ENCODE data around the gene CLP1. TPM values are rescaled to one million over a fixed set of nuclear protein-coding genes. Genes with fewer than 3 reads are reported as not detected.
A peak's percentile ranks its signal among the peaks of the same experiment; 100 is the strongest.

CLP1 gene
- total RNA-seq, 1 experiment from 2014 or later, result 26.8 TPM

- DNase-seq (ENCODE audit: low spot score), result no peak
- Histone ChIP-seq H3K27me3 (replicated peaks; ENCODE audit: insufficient read depth, low read depth, low read length, poor library complexity) (no peaks in the 10 kb centered on the region), H3K27ac (ENCODE audit: low read depth, low read length, poor library complexity, severe bottlenecking) (no peak overlapping the region), H3K4me3 (ENCODE audit: low read depth, low read length, poor library complexity, severe bottlenecking) (no peak overlapping the region), H3K9me3 (ENCODE audit: low read depth, low read length, poor library complexity, severe bottlenecking) (no peaks in the 10 kb centered on the region), H3K4me1 (ENCODE audit: insufficient read depth, low read length, poor library complexity, severe bottlenecking) (peaks cover 4% of the 10 kb centered on the region), H3K36me3 (ENCODE audit: insufficient read depth, low read length, poor library complexity, severe bottlenecking) (peaks cover 26% of the 10 kb centered on the region)
- no peak for TF ChIP-seq EZH2 (IDR thresholded peaks at IDR 0.05; ENCODE audit: borderline replicate concordance, low read depth, low read length, poor library complexity, severe bottlenecking)
- TF ChIP-seq CTCF (conservative IDR thresholded peaks at IDR 0.05; ENCODE audit: low read depth, low read length), result 0 out of 2 replicates have a peak, but pooled peaks have one; percentile 16
- intact Hi-C loops (cut with micrococcal nuclease; ENCODE audit: unreplicated experiment), result no loop called here
- ChIA-PET CTCF (no interaction called here), POLR2A (ENCODE audit: low non-redundant PET) (no interaction called here)
- BruUV-seq (replicated peaks), result no TSS peak
Measured at GRCh38 chr11:57662893-57663292, 5.3 kb downstream of the CLP1 start.

GRCh38 chr11:57663975-57664374 lies 6.4 kb downstream of the CLP1 start:
- H3K27me3 ChIP-seq (replicated peaks; ENCODE audit: insufficient read depth, low read depth, low read length, poor library complexity), result no peaks in the 10 kb centered on the region
- ChIA-PET POLR2A (ENCODE audit: low non-redundant PET) (no interaction called here), CTCF (interaction anchor here (0.6 kb wide), 1 partner anchor 19 kb away, joined by 10 read pairs; no protein-coding TSS in a partner anchor)
- H3K4me3 ChIP-seq (ENCODE audit: low read depth, low read length, poor library complexity, severe bottlenecking), result no peak overlapping the region
- H3K4me1 ChIP-seq (ENCODE audit: insufficient read depth, low read length, poor library complexity, severe bottlenecking), result peaks cover 5% of the 10 kb centered on the region
- H3K27ac ChIP-seq (ENCODE audit: low read depth, low read length, poor library complexity, severe bottlenecking), result no peak overlapping the region
- TF ChIP-seq CTCF (conservative IDR thresholded peaks at IDR 0.05; ENCODE audit: low read depth, low read length) (no peak), EZH2 (IDR thresholded peaks at IDR 0.05; ENCODE audit: borderline replicate concordance, low read depth, low read length, poor library complexity, severe bottlenecking) (no peak)
- intact Hi-C loops (cut with micrococcal nuclease; ENCODE audit: unreplicated experiment), result no loop called here
- peaks cover 26% of the 10 kb centered on the region for H3K36me3 ChIP-seq (ENCODE audit: insufficient read depth, low read length, poor library complexity, severe bottlenecking)
- H3K9me3 ChIP-seq (ENCODE audit: low read depth, low read length, poor library complexity, severe bottlenecking), result no peaks in the 10 kb centered on the region
- BruUV-seq (replicated peaks), result no TSS peak
- DNase-seq (ENCODE audit: low spot score), result no peak

- DNase-seq (ENCODE audit: low spot score), result peak; percentile 99
- Histone ChIP-seq H3K36me3 (ENCODE audit: insufficient read depth, low read length, poor library complexity, severe bottlenecking) (peaks cover 6% of the 10 kb centered on the region), H3K4me3 (ENCODE audit: low read depth, low read length, poor library complexity, severe bottlenecking) (peak overlapping the region; percentile 70), H3K27ac (ENCODE audit: low read depth, low read length, poor library complexity, severe bottlenecking) (peak overlapping the region; percentile 97), H3K4me1 (ENCODE audit: insufficient read depth, low read length, poor library complexity, severe bottlenecking) (peaks cover 10% of the 10 kb centered on the region), H3K9me3 (ENCODE audit: low read depth, low read length, poor library complexity, severe bottlenecking) (no peaks in the 10 kb centered on the region), H3K27me3 (replicated peaks; ENCODE audit: insufficient read depth, low read depth, low read length, poor library complexity) (no peaks in the 10 kb centered on the region)
- TF ChIP-seq EZH2 (IDR thresholded peaks at IDR 0.05; ENCODE audit: borderline replicate concordance, low read depth, low read length, poor library complexity, severe bottlenecking), result no peak
- TF ChIP-seq CTCF (conservative IDR thresholded peaks at IDR 0.05; ENCODE audit: low read depth, low read length), result no peak
- ChIA-PET POLR2A (ENCODE audit: low non-redundant PET) (no interaction called here), CTCF (interaction anchor here (1.1 kb wide), 1 partner anchor 23 kb away, joined by 3 read pairs; no protein-coding TSS in a partner anchor)
- no TSS peak for BruUV-seq (replicated peaks)
- intact Hi-C loops (cut with micrococcal nuclease; ENCODE audit: unreplicated experiment), result loop anchor here (5.0 kb wide), 2 partner anchors 45 to 330 kb away; partner anchors contain the start of genes MED19, P2RX3, SSRP1 and TMX2
Measured at GRCh38 chr11:57667117-57667735, 9.7 kb downstream of the CLP1 start.

Measured in A673 (cell line).